WTC11 (cell line): ENCODE measurements around the gene DCUN1D2.

Source experiments
- CBFB ChIP-seq: sonication (generic); formaldehyde crosslinking; IDR thresholded peaks from 2 replicates; pipeline ENCODE4 v1.8.1; 2022; ENCODE audit warnings: mild to moderate bottlenecking, low read depth, missing genetic modification reagents
- CTCF ChIP-seq: fragments of 200-600 bp; IDR thresholded peaks from 2 replicates; pipeline ENCODE4 v1.8.0; 2022; ENCODE audit warnings: antibody characterized with exemption
- NFATC4 ChIP-seq: fragments of 250-450 bp; sonication (Bioruptor Pico); IDR thresholded peaks from 2 replicates; pipeline ENCODE4 v1.9.0; 2021; ENCODE audit warnings: mild to moderate bottlenecking
- NFYB ChIP-seq: sonication (generic); formaldehyde crosslinking; conservative IDR thresholded peaks from 2 replicates; pipeline ENCODE4 v1.8.0; 2022; ENCODE audit warnings: low read depth, missing genetic modification reagents
- OVOL2 ChIP-seq: fragments of 250-450 bp; sonication (Bioruptor Pico); IDR thresholded peaks from 2 replicates; pipeline ENCODE4 v1.9.0; 2021; ENCODE audit warnings: mild to moderate bottlenecking, borderline replicate concordance
- RELA ChIP-seq: sonication (generic); formaldehyde crosslinking; IDR thresholded peaks from 2 replicates; pipeline ENCODE4 v1.8.1; 2022; ENCODE audit warnings: missing genetic modification reagents, mild to moderate bottlenecking, borderline replicate concordance
- SMAD3 ChIP-seq: sonication (generic); formaldehyde crosslinking; IDR thresholded peaks from 2 replicates; pipeline ENCODE4 v1.8.0; 2022; ENCODE audit warnings: missing genetic modification reagents, mild to moderate bottlenecking, borderline replicate concordance
- ZNF121 ChIP-seq: sonication (generic); formaldehyde crosslinking; IDR thresholded peaks from 2 replicates; pipeline ENCODE4 v1.8.0; 2023; ENCODE audit warnings: missing genetic modification reagents
- TF ChIP-seq, protein P1 (sequence below): sonication (generic); formaldehyde crosslinking; IDR thresholded peaks from 2 replicates; pipeline ENCODE4 v1.8.1; 2023; ENCODE audit warnings: mild to moderate bottlenecking, missing genetic modification reagents, moderate library complexity
- TF ChIP-seq, protein P2 (sequence below): sonication (generic); formaldehyde crosslinking; conservative IDR thresholded peaks from 2 replicates; pipeline ENCODE4 v1.8.1; 2022; ENCODE audit warnings: mild to moderate bottlenecking, missing genetic modification reagents
- TF ChIP-seq, protein P3 (sequence below): sonication (generic); formaldehyde crosslinking; IDR thresholded peaks from 2 replicates; pipeline ENCODE4 v1.8.0; 2023; ENCODE audit warnings: missing genetic modification reagents

DNA sequence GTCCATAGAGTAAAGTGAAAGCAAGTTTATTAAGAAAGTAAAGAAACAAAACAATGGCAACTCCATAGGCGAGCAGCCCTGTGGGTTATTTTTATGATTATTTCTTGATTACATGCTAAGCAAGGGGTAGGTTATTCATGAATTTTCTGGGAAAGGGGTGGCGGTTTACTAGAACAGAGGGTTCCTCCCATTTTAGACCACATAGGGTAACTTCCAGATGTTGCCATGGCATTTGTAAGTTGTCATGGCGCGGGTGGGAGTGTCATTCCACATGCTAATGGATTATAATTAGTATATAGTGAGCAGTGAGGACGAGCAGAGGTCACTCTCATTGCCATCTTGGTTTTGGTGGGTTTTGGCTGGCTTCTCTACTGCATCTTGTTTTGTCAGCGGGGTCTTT, 8.4 kb upstream of the DCUN1D2 start:
- TF ChIP-seq CTCF = no peak
- TF ChIP-seq, protein P1, sequence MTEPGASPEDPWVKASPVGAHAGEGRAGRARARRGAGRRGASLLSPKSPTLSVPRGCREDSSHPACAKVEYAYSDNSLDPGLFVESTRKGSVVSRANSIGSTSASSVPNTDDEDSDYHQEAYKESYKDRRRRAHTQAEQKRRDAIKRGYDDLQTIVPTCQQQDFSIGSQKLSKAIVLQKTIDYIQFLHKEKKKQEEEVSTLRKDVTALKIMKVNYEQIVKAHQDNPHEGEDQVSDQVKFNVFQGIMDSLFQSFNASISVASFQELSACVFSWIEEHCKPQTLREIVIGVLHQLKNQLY = no peak
- TF ChIP-seq ZNF121 = no peak
- no peak for TF ChIP-seq OVOL2 (CRISPR knock-in tag)
- TF ChIP-seq, protein P2, sequence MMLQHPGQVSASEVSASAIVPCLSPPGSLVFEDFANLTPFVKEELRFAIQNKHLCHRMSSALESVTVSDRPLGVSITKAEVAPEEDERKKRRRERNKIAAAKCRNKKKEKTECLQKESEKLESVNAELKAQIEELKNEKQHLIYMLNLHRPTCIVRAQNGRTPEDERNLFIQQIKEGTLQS (CRISPR knock-in tag) = no peak
- TF ChIP-seq, protein P3, sequence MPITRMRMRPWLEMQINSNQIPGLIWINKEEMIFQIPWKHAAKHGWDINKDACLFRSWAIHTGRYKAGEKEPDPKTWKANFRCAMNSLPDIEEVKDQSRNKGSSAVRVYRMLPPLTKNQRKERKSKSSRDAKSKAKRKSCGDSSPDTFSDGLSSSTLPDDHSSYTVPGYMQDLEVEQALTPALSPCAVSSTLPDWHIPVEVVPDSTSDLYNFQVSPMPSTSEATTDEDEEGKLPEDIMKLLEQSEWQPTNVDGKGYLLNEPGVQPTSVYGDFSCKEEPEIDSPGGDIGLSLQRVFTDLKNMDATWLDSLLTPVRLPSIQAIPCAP = no peak
- TF ChIP-seq CBFB (CRISPR knock-in tag) = no peak
- TF ChIP-seq RELA (CRISPR knock-in tag) = no peak
- no peak for TF ChIP-seq SMAD3 (CRISPR knock-in tag)
- TF ChIP-seq NFYB (CRISPR knock-in tag) = no peak
- TF ChIP-seq NFATC4 (CRISPR knock-in tag) = no peak
